Tibial artery (tissue), 4 donors: ENCODE results near the gene SMIM12.

ENCODE experiments used
- DNase-seq, 2 donors: peaks; one replicate each; pipeline ENCODE4 v3.0.0-alpha.2; 2019
- H3K27ac ChIP-seq, 2 donors: fragments of 200-600 bp; sonication (generic) in 1 of 2; 1 replicate in 1 of 2; 2 replicates in 1 of 2; pipeline ENCODE4 v1.5.1; 2018 to 2019; ENCODE audit warnings: mild to moderate bottlenecking in 1 of 2
- H3K27me3 ChIP-seq, 2 donors: fragments of 200-600 bp; sonication (generic) in 1 of 2; one replicate each; pipeline versions ENCODE4 v1.5.1 to v1.6.0; 2016 to 2019
- H3K36me3 ChIP-seq, 3 donors: fragments of 200-600 bp; sonication (generic) in 2 of 3; one replicate each; pipeline ENCODE4 v1.5.1; 2016 to 2019; ENCODE audit warnings: mild to moderate bottlenecking in 2 of 3
- H3K4me1 ChIP-seq, 4 donors: fragments of 200-600 bp; sonication (generic) in 2 of 4; 1 replicate in 3 of 4; 2 replicates in 1 of 4; pipeline ENCODE4 v1.5.1; 2016 to 2019
- H3K4me3 ChIP-seq, 2 donors: fragments of 200-600 bp; sonication (generic) in 1 of 2; 1 replicate in 1 of 2; 2 replicates in 1 of 2; pipeline ENCODE4 v1.5.1; 2018 to 2019; ENCODE audit warnings: mild to moderate bottlenecking in 2 of 2
- H3K9me3 ChIP-seq, 3 donors: fragments of 200-600 bp; sonication (generic) in 1 of 3; one replicate each; pipeline ENCODE4 v1.5.1; 2016 to 2019
- intact Hi-C: fragments of 100-400 bp; cut with DNase I; formaldehyde crosslinking; loops from one replicate; pipeline ENCODE4 v1.15.0; 2023; ENCODE audit warnings: low total_unique reads
- TF ChIP-seq, protein P1 (sequence below), 2 experiments: fragments of 200-600 bp in 1 of 2; fragments of 450-650 bp in 1 of 2; IDR thresholded peaks; one replicate each; pipeline ENCODE4 v1.5.1; 2017 to 2019; ENCODE audit warnings: antibody characterized with exemption in 2 of 2, mild to moderate bottlenecking in 1 of 2, moderate library complexity in 1 of 2

The SMIM12 gene, protein sequence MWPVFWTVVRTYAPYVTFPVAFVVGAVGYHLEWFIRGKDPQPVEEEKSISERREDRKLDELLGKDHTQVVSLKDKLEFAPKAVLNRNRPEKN

DNA sequence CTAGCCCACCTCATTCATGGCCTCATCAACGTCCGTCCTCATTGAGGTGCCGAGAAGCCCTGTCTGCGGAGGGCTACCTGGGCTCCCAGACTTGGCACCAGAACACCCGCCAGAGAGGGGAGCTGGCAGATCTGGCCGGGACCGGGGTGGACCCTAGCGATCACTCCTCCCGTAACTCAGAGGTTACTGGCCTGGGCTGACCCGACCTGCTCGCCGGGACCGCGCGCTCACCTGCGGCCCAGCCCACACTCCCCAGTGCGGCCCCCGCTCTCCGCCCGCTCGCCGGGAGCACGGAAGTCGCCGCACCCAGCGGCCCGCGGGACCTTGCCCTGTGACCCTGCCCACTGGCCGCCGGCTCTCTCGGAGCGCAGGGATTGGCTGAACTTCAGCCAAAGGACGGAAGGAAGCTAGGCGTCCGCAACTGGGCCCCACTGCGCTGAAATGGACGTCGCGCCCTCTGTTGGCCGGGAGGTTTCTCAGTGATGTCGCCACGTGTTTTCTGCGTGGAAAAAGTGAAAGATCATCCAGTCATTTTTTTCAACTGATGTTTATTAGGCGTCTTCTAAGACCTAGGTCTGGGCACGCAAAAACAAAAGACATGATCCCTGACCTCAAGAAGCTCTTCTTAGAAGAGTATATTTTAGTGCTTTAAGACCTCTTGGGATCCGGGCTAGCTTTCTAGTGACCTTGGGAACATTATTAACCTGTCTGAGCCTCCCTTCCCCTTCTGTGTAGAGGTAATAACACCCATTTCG is at the start of gene SMIM12:
Gene SMIM12, minus strand, starts transcription at position 304 of the 755 bp plus-strand sequence. CDS start 3,772 bp downstream, outside the sequence.
- intact Hi-C loops, result no loop called here
- Histone ChIP-seq H3K27ac (peak within 1 kb of the TSS; percentile 80 to 93), H3K4me3 (peak within 1 kb of the TSS; percentile 74 to 95), H3K9me3 (no peaks in the 10 kb centered on the region), H3K27me3 (no peaks in the 10 kb centered on the region), H3K36me3 (peaks cover 12 to 15% (median 13%) of the 10 kb centered on the region in 3 donors), H3K4me1 (peaks cover 0 to 35% (median 28%) of the 10 kb centered on the region in 4 donors)
- TF ChIP-seq, protein P1, sequence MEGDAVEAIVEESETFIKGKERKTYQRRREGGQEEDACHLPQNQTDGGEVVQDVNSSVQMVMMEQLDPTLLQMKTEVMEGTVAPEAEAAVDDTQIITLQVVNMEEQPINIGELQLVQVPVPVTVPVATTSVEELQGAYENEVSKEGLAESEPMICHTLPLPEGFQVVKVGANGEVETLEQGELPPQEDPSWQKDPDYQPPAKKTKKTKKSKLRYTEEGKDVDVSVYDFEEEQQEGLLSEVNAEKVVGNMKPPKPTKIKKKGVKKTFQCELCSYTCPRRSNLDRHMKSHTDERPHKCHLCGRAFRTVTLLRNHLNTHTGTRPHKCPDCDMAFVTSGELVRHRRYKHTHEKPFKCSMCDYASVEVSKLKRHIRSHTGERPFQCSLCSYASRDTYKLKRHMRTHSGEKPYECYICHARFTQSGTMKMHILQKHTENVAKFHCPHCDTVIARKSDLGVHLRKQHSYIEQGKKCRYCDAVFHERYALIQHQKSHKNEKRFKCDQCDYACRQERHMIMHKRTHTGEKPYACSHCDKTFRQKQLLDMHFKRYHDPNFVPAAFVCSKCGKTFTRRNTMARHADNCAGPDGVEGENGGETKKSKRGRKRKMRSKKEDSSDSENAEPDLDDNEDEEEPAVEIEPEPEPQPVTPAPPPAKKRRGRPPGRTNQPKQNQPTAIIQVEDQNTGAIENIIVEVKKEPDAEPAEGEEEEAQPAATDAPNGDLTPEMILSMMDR (IDR thresholded peaks at IDR 0.05), result peak; percentile 77 to 87
- peak; percentile 93 to 96 for DNase-seq

DNA sequence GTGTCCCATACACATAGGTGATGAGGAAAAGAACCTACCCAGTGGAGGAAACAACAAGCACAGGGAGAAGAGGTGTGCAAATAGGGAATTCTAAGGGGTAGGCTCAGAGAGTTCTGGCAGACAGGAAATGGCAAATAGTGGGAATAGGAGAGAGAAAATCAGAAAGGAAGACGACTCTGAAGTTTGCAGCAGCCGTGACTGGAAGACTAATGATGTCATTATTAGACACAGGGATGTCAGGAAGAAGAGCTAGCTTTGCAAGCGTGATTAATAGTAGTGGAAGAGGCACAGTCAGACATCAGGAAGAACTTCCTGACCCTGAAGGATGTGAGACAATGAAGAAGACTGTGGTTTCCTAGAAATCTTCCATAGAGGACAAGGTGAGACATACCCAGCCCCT is 48.8 kb upstream of the SMIM12 start:
- Histone ChIP-seq H3K27ac (no peak overlapping the region), H3K36me3 (no peaks in the 10 kb centered on the region), H3K4me3 (no peak overlapping the region), H3K9me3 (no peaks in the 10 kb centered on the region), H3K27me3 (peaks cover 0 to 8% of the 10 kb centered on the region in 2 donors), H3K4me1 (no peaks in the 10 kb centered on the region)
- TF ChIP-seq, protein P1 (IDR thresholded peaks at IDR 0.05), result no peak
- no peak for DNase-seq
- intact Hi-C loops, result no loop called here

DNA sequence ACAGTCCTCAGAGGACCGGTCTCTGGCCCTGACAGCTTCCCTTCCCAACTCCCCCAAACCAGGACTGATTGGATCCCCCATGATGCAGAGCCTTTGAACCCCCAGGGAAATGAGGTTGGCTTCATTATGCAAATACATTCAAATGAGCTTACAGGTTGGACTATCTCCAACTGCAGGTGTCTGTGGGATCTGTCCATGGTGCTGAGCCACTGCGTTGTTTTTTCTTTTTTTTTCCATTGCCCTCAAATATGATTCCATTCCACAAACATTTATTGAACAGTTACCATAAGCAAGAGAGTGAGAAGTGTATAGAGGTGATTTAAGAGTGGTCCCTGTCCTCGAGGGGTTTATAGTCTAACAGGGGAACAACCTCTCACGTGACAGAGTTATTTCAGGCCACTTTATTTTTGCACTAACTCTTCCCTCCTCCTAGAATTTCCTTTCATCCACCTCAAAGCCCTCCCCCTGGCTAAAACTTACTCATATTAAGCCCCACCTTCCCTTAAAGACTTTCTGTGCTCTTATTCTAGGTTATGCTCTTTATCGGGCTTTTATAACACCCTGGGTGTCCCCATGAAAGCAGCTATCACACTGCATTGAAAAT is 48.0 kb upstream of the SMIM12 start:
- intact Hi-C loops, result no loop called here
- TF ChIP-seq, protein P1 (IDR thresholded peaks at IDR 0.05), result no peak
- DNase-seq, result no peak

DNA sequence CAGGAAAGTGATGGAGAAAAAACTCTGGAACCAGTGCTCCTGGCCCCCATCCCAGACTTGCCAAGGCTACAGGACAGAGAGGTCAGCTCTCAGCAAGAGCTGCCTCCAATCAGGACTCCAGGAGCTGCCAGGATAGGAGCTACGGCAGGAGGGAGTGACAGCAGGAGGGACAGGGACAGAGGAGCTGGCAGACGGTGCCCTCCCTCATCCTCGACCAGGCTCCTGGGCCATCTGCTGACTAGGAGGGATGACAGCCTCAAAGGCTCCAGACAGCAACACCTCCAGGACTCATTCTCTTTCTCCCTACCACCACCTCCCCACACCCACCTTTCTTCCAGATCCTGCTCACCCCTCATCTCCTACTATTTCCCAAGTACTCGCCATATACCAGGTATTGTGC is 47.2 kb upstream of the SMIM12 start:
- no peak for DNase-seq
- intact Hi-C loops, result no loop called here
- no peak overlapping the region for H3K27ac ChIP-seq

More for the DNA sequence above, 48.0 kb upstream of the SMIM12 start:
- Histone ChIP-seq H3K27ac (no peak overlapping the region), H3K4me3 (no peak overlapping the region), H3K4me1 (no peaks in the 10 kb centered on the region), H3K27me3 (peaks cover 0 to 8% of the 10 kb centered on the region in 2 donors), H3K36me3 (no peaks in the 10 kb centered on the region), H3K9me3 (no peaks in the 10 kb centered on the region)

DNA sequence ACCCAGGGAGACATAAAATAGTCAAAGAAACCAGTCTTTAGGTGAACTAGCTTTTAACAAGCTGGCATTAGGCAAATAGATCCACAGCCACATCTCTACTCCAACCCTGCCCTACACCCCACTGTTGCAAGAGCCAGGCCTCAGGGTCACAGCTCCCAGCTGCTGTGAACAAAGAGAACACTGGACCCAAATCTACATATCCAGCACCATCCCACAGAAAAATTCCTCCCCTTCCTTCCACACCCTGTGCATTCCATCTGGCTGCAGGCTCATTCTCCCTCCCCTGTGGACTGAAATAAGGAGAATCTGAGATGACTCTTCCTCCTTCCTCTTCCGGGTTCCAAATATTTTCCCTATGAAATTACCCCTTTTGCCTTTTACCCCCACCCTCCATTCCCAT is 46.7 kb upstream of the SMIM12 start:
- Histone ChIP-seq H3K4me3 (no peak overlapping the region), H3K36me3 (no peaks in the 10 kb centered on the region), H3K4me1 (no peaks in the 10 kb centered on the region), H3K9me3 (no peaks in the 10 kb centered on the region), H3K27ac (no peak overlapping the region), H3K27me3 (peaks cover 0 to 8% of the 10 kb centered on the region in 2 donors)
- intact Hi-C loops, result no loop called here
- no peak for DNase-seq
- TF ChIP-seq, protein P1 (IDR thresholded peaks at IDR 0.05), result no peak

More for the DNA sequence above, 47.2 kb upstream of the SMIM12 start:
- Histone ChIP-seq H3K27me3 (peaks cover 0 to 8% of the 10 kb centered on the region in 2 donors), H3K4me3 (no peak overlapping the region), H3K9me3 (no peaks in the 10 kb centered on the region), H3K4me1 (no peaks in the 10 kb centered on the region), H3K36me3 (no peaks in the 10 kb centered on the region)
- TF ChIP-seq, protein P1 (IDR thresholded peaks at IDR 0.05), result no peak
